Mammary epithelial cell (primary cell): ENCODE results near the gene DYSF.

Experiments used
- CTCF ChIP-seq, 2 donors: IDR thresholded peaks in 1 of 2; conservative IDR thresholded peaks in 1 of 2; 2 replicates each; pipeline ENCODE4 v1.5.1; 2011 to 2012; ENCODE audit warnings: inconsistent platforms in 2 of 2, low read length in 2 of 2, mild to moderate bottlenecking in 2 of 2, control low read depth in 1 of 2, low read depth in 1 of 2; ENCODE audit not compliant: insufficient read depth in 1 of 2; ENCODE audit errors: extremely low read depth in 1 of 2
- EZH2 ChIP-seq: IDR thresholded peaks from 2 replicates; pipeline ENCODE4 v1.6.1; 2012; ENCODE audit warnings: low read length, inconsistent platforms, borderline replicate concordance

- TF ChIP-seq CTCF (conservative IDR thresholded peaks at IDR 0.05 in 1 of 2, IDR thresholded peaks at IDR 0.05 in 1 of 2; ENCODE audit: extremely low read depth in 1 of 2, insufficient read depth in 1 of 2, low read depth in 1 of 2, low read length in 2 of 2) (no peak), EZH2 (no peak)
Observed at GRCh38 chr2:71669058-71669456, 215.7 kb downstream of the DYSF start.
